Panc1 (cell line): Measurements from ENCODE around the gene SYAP1. TPM values are rescaled to one million over a fixed set of nuclear protein-coding genes. Genes with fewer than 3 reads are reported as not detected.

Source experiments
- ATAC-seq: fragments of 200-7000 bp; cut with Tn5 transposase; 2 replicates; pipeline ENCODE4 v1.9.1; 2020; ENCODE audit warnings: mild to moderate bottlenecking, moderate library complexity
- BruUV-seq: library from RNA; stranded (reverse); fragments of 400-500 nt; replicated peaks from 2 replicates; lab custom pipeline; 2021; lab: Mats Ljungman, UMichigan
- CTCF ChIA-PET: fragments of 300-600 bp; sonication (Branson Sonifier 250); formaldehyde crosslinking; loops from one replicate; lab custom pipeline; 2022; ENCODE audit warnings: antibody characterized with exemption; lab: Charles Lee
- POLR2A ChIA-PET: fragments of 300-600 bp; sonication (Branson Sonifier 250); formaldehyde crosslinking; loops from one replicate; lab custom pipeline; 2022; ENCODE audit warnings: antibody characterized with exemption; lab: Charles Lee
- DNase-seq: peaks from one replicate; pipeline ENCODE4 v3.0.0-alpha.2; 2010; ENCODE audit warnings: low read depth, low spot score
- H3K27ac ChIP-seq: 2 replicates; pipeline ENCODE4 v1.5.1; 2011; ENCODE audit warnings: mild to moderate bottlenecking, low read length, inconsistent platforms
- H3K27me3 ChIP-seq: fragments of 200-500 bp; sonication (Bioruptor generic); 2 replicates; pipeline ENCODE4 v1.6.0; 2014; ENCODE audit warnings: low read length, inconsistent platforms; ENCODE audit not compliant: control insufficient read depth, insufficient read depth
- H3K36me3 ChIP-seq: fragments of 200-500 bp; sonication (Bioruptor generic); 2 replicates; pipeline ENCODE4 v1.5.1; 2014; ENCODE audit warnings: inconsistent platforms, mild to moderate bottlenecking, low read length, moderate library complexity; ENCODE audit not compliant: control insufficient read depth, insufficient read depth
- H3K4me1 ChIP-seq: 2 replicates; pipeline ENCODE4 v1.5.1; 2011; ENCODE audit warnings: inconsistent platforms, mild to moderate bottlenecking, low read length, moderate library complexity; ENCODE audit not compliant: control insufficient read depth, insufficient read depth
- H3K4me3 ChIP-seq, 2 experiments: 2 replicates each; pipeline ENCODE4 v1.5.1; 2011 to 2012; ENCODE audit warnings: low read depth in 2 of 2, low read length in 2 of 2, mild to moderate bottlenecking in 2 of 2, inconsistent platforms in 1 of 2, moderate library complexity in 1 of 2
- H3K9me3 ChIP-seq: fragments of 200-500 bp; sonication (Bioruptor generic); 2 replicates; pipeline ENCODE4 v1.5.1; 2014; ENCODE audit warnings: low read depth, mild to moderate bottlenecking, inconsistent platforms, low read length, moderate library complexity; ENCODE audit not compliant: control insufficient read depth, insufficient read depth
- CTCF ChIP-seq: fragments of 450-650 bp; IDR thresholded peaks from 2 replicates; pipeline ENCODE4 v1.5.1; 2017; ENCODE audit warnings: mild to moderate bottlenecking
- POLR2AphosphoS5 ChIP-seq: IDR thresholded peaks from 2 replicates; pipeline ENCODE4 v1.6.1; 2012; ENCODE audit warnings: mild to moderate bottlenecking, low read depth, low read length, moderate library complexity
- REST ChIP-seq, 2 experiments: IDR thresholded peaks; 2 replicates each; pipeline ENCODE4 v1.6.1; 2011 to 2012; ENCODE audit warnings: low read depth in 2 of 2, control low read depth in 1 of 2, low read length in 1 of 2, mild to moderate bottlenecking in 1 of 2, moderate library complexity in 1 of 2; ENCODE audit not compliant: insufficient read depth in 1 of 2
- SIN3A ChIP-seq: IDR thresholded peaks from 2 replicates; pipeline ENCODE4 v1.6.1; 2012; ENCODE audit warnings: low read depth, mild to moderate bottlenecking, low read length, moderate library complexity, borderline replicate concordance; ENCODE audit not compliant: insufficient read depth
- TCF7L2 ChIP-seq: IDR thresholded peaks from 2 replicates; pipeline ENCODE4 v1.6.1; 2011; ENCODE audit warnings: mild to moderate bottlenecking, low read depth, low read length, inconsistent platforms
- in situ Hi-C: cut with HindIII; loops from 2 replicates; pipeline ENCODE4 v1.10.0; 2016; ENCODE audit warnings: low sequenced_read_pairs, low pct_unique_long_range_greater_than_20kb
- intact Hi-C: fragments of 100-400 bp; cut with micrococcal nuclease; formaldehyde crosslinking; loops from one replicate; pipeline ENCODE4 v1.10.0; 2022; ENCODE audit not compliant: unreplicated experiment
- total RNA-seq: library from RNA; stranded (reverse); gene quantifications from one replicate; pipeline ENCODE4 v1.2.1, GENCODE V29; 2021; ENCODE audit not compliant: unreplicated experiment

The SYAP1 gene
- total RNA-seq, 1 experiment from 2014 or later = 23.4 TPM

GRCh38 chrX:16807548-16807947 is 88.1 kb downstream of the SYAP1 start:
- POLR2A ChIA-PET = interaction anchor here (0.7 kb wide), 1 partner anchor 35 kb away, joined by 3 read pairs; no protein-coding TSS in a partner anchor
- BruUV-seq = no TSS peak

GRCh38 chrX:16807976-16808542 is 88.6 kb downstream of the SYAP1 start:
- no TSS peak for BruUV-seq
- Histone ChIP-seq H3K27me3 (no peaks in the 10 kb centered on the region), H3K4me1 (peaks cover 5% of the 10 kb centered on the region), H3K4me3 (no peak overlapping the region), H3K9me3 (no peaks in the 10 kb centered on the region), H3K27ac (no peak overlapping the region), H3K36me3 (no peaks in the 10 kb centered on the region)
- ChIA-PET CTCF (no interaction called here), POLR2A (interaction anchor here (0.7 kb wide), 1 partner anchor 36 kb away, joined by 3 read pairs; no protein-coding TSS in a partner anchor)
- in situ Hi-C loops (no loop called here), intact Hi-C loops (no loop called here)
- TF ChIP-seq REST (IDR thresholded peaks at IDR 0.05; ENCODE audit: insufficient read depth in 1 of 2, low read depth in 2 of 2, low read length in 1 of 2) (no peak), CTCF (no peak), TCF7L2 (no peak), SIN3A (no peak), POLR2AphosphoS5 (no peak)
- ATAC-seq (no peak), DNase-seq (no peak)

More at GRCh38 chrX:16807548-16807947, 88.1 kb downstream of the SYAP1 start:
- no peak overlapping the region for H3K4me3 ChIP-seq
- H3K9me3 ChIP-seq = no peaks in the 10 kb centered on the region
- DNase-seq (no peak), ATAC-seq (no peak)
- in situ Hi-C loops = no loop called here
- intact Hi-C loops = no loop called here
- no peak for TF ChIP-seq SIN3A
- no peak for TF ChIP-seq TCF7L2
- no peak for TF ChIP-seq CTCF
- TF ChIP-seq POLR2AphosphoS5 = no peak
- TF ChIP-seq REST (IDR thresholded peaks at IDR 0.05; ENCODE audit: insufficient read depth in 1 of 2, low read depth in 2 of 2, low read length in 1 of 2) = no peak
- peaks cover 5% of the 10 kb centered on the region for H3K4me1 ChIP-seq
- no peaks in the 10 kb centered on the region for H3K27me3 ChIP-seq
- CTCF ChIA-PET = no interaction called here
- no peaks in the 10 kb centered on the region for H3K36me3 ChIP-seq
- H3K27ac ChIP-seq = no peak overlapping the region
